NT2/D1 (cell line): ENCODE results near the gene CHL1.

Experiments
- SUZ12 ChIP-seq: IDR thresholded peaks from 2 replicates; pipeline ENCODE4 v1.6.1; 2011; ENCODE audit not compliant: insufficient read length, insufficient read depth; ENCODE audit errors: extremely low read depth
- YY1 ChIP-seq: IDR thresholded peaks from 2 replicates; pipeline ENCODE4 v1.6.1; 2011; ENCODE audit not compliant: insufficient read length, insufficient read depth
- ZNF274 ChIP-seq: IDR thresholded peaks from 2 replicates; pipeline ENCODE4 v1.6.1; 2011; ENCODE audit warnings: mild to moderate bottlenecking, low read depth, low read length

GRCh38 chr3:430186-430585, 233.6 kb downstream of the CHL1 start:
- TF ChIP-seq ZNF274 (no peak), YY1 (no peak), SUZ12 (no peak)
